ENCODE results near the gene SORCS1.

The SORCS1 gene

GRCh38 chr10:106555599-106555998 is 608.9 kb downstream of the SORCS1 start:
- DNase-seq (ENCODE audit: low read depth in 2 of 3, low spot score in 1 of 3), result no peak

GRCh38 chr10:106551501-106552062 is 612.9 kb downstream of the SORCS1 start:
- DNase-seq (ENCODE audit: low read depth in 2 of 3, low spot score in 1 of 3), result no peak

- DNase-seq (ENCODE audit: low read depth in 2 of 3, low spot score in 1 of 3), result no peak
These were observed 615.7 kb downstream of the SORCS1 start for GRCh38 chr10:106548832-106549231.

GRCh38 chr10:106547047-106547635 is 617.4 kb downstream of the SORCS1 start:
- no peak for DNase-seq (ENCODE audit: low read depth in 2 of 3, low spot score in 1 of 3)

- no peak for DNase-seq (ENCODE audit: low read depth in 2 of 3, low spot score in 1 of 3)
These were observed 622.0 kb downstream of the SORCS1 start for GRCh38 chr10:106542461-106542860.

GRCh38 chr10:106540645-106541044 is 623.9 kb downstream of the SORCS1 start:
- DNase-seq (ENCODE audit: low read depth in 2 of 3, low spot score in 1 of 3), result no peak

- DNase-seq (ENCODE audit: low read depth in 2 of 3, low spot score in 1 of 3), result no peak
These were observed 626.6 kb downstream of the SORCS1 start for GRCh38 chr10:106537866-106538265.

- DNase-seq (ENCODE audit: low read depth in 2 of 3, low spot score in 1 of 3), result no peak
These were observed 629.1 kb downstream of the SORCS1 start for GRCh38 chr10:106535304-106535953.

- no peak for DNase-seq (ENCODE audit: low read depth in 2 of 3, low spot score in 1 of 3)
These were observed 630.1 kb downstream of the SORCS1 start for GRCh38 chr10:106534441-106534840.

- no peak for DNase-seq (ENCODE audit: low read depth in 2 of 3, low spot score in 1 of 3)
These were observed 635.8 kb downstream of the SORCS1 start for GRCh38 chr10:106528702-106529101.

- DNase-seq (ENCODE audit: low read depth in 2 of 3, low spot score in 1 of 3), result no peak
These were observed 638.7 kb downstream of the SORCS1 start for GRCh38 chr10:106525835-106526234.

All from stimulated activated CD4-positive, alpha-beta T cell treated with anti-CD3 and anti-CD28 coated beads, Interleukin-12 subunit alpha, Interleukin-12 subunit beta, amount 100 ng/mL, for 48 hours (primary cell).